Amniotic epithelial cell (primary cell): ENCODE results near the gene AGRN.

Source experiments
- DNase-seq: peaks from one replicate; pipeline ENCODE4 v3.0.0-alpha.2; 2010; ENCODE audit warnings: low read depth

Gene AGRN

DNA sequence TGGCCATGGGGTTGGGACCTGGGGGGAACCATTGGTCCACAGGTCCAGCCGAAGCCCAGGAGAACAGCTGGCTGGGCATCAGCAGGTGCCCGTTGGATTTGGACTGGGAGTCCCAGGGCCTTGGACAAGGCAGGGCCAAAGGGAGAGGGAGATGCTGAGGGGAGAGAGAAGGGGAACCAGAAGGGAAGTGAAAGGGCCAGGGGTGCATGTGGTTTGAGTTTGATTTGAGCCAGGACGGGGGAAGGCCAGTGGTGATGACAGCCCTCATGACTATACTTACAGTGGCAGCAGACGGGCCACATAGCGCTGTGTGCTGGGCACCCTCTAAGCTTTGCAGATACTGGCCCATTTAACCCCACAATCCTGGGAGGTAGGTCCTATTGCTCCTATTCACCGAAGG lies 18.8 kb downstream of the AGRN start:
- DNase-seq: no peak

DNA sequence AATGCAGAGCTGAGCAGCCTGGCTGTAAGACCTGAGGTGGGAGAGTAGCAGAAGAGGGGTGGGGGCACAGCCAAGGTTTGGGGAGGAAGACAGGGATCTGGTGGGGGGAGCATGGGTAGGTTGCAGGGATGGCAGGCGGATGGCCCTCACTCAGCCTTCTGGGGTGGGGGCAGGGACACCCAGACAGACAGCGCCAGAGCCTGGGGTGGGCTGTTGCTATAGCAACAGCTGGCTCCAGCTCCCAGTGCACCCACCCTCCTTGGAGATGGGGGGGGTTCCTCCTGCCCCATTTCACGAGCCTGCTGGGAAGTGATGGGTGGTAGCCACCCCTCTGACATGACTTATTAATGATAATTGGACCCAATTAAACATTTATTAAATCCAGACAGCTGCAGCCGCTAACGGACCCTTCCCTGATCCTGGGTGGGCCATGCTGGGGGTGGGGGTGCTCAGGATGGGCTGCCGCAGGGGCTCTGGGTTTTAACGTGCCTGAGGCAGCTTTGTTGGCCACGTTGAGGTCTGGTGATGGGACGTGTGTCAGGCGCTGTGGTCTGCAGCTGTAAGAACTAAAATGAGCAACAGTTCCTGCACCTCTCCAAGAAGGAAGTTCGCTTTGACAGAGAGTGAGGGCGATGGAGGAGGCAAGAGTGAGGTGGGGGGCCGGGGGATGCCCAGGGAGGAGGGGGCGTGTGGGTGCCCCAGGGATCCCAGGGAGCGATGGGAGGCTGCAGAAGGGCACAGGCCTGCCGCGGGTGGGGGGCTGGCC lies 19.4 kb downstream of the AGRN start:
- DNase-seq: no peak

DNA sequence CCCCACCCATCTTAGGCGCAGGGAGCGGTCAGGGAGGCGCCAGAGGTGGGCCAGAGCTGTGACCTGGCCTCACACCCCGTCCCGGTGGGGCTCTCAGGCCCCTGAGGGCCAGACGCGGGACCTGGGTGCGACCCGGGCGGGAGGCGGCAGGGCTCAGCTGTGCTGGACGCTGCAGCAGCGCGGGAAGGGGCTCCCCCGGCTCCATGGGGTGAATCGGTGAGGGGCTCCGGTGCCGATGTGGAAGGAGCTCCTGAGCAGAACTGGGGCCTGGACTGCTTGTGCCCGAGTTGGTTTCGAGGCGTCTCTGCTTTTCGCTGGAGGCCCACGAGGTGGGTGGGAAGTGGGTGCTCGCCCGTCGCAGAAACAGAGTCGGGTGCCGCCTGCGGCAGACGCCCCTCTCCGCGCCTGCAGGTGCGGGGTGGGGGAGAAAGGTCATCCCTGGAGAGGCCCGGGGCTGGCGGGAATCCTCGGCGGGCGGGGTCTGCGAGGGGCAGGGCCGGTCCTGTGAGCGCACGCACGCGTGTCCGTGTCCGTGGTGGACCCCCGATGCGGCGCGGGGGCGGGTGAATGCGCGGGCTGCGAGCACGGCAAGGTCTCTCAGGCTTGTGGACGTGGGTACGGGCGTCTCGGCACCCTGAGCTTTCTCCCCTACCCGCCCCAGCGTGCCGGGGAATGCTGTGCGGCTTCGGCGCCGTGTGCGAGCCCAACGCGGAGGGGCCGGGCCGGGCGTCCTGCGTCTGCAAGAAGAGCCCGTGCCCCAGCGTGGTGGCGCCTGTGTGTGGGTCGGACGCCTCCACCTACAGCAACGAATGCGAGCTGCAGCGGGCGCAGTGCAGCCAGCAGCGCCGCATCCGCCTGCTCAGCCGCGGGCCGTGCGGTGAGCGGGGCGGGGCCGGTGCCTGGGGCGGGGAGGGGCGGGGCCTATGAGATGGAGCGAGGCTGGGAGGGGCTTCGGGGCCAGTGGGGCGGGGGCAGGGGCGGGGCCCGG lies 20.4 kb downstream of the AGRN start:
- DNase-seq: peak; percentile 77

DNA sequence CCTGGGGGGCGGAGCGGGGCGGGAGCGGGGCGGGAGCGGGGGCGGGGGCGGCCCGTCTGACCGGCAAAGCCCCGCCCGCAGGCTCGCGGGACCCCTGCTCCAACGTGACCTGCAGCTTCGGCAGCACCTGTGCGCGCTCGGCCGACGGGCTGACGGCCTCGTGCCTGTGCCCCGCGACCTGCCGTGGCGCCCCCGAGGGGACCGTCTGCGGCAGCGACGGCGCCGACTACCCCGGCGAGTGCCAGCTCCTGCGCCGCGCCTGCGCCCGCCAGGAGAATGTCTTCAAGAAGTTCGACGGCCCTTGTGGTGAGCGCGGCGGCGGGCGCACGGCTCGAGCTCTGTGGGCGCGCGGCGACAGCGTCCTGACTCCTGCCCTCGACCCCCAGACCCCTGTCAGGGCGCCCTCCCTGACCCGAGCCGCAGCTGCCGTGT lies 21.2 kb downstream of the AGRN start:
- no peak for DNase-seq

DNA sequence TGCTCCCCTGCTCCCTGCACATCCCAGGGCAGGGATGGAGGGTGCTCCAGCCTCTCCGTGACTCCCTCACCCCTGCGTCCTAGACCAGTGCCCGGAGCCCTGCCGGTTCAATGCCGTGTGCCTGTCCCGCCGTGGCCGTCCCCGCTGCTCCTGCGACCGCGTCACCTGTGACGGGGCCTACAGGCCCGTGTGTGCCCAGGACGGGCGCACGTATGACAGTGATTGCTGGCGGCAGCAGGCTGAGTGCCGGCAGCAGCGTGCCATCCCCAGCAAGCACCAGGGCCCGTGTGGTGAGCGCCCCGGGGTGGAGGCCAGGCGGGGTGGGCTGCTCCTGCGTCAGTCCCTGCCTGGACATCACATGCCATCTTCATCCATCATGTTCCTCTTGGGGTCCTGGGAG lies 22.0 kb downstream of the AGRN start:
- no peak for DNase-seq

DNA sequence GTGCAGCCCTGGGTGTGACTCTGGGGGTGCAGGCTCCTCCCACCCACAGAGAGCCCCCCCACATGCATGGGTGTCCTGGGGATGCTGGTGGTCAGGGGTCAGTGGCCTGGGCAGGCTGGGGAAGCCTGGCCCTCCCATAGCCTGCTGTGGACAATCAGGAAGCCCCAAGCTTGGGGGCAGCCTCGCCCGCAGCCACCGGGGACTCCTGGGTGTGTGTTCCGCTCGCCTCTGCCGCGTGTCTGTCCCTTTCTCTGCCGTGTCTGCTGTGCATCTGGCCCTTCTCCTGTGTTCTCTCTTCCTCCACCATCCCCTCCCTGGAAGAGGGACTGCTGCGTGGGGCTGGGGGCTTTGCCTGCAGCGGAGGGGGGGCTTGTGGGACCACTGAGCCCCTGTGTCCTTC lies 22.9 kb downstream of the AGRN start:
- no peak for DNase-seq

DNA sequence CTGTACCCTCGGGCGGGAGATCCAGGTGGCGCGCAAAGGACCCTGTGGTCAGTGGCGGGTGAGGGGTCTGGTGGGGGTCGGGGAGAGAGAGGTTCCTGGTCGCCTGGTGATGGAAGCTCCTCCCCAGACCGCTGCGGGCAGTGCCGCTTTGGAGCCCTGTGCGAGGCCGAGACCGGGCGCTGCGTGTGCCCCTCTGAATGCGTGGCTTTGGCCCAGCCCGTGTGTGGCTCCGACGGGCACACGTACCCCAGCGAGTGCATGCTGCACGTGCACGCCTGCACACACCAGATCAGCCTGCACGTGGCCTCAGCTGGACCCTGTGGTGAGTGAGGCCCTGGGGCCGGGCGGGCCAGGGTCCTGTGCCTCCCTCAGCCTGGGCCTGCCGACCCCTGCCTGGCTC lies 23.5 kb downstream of the AGRN start:
- DNase-seq: no peak

DNA sequence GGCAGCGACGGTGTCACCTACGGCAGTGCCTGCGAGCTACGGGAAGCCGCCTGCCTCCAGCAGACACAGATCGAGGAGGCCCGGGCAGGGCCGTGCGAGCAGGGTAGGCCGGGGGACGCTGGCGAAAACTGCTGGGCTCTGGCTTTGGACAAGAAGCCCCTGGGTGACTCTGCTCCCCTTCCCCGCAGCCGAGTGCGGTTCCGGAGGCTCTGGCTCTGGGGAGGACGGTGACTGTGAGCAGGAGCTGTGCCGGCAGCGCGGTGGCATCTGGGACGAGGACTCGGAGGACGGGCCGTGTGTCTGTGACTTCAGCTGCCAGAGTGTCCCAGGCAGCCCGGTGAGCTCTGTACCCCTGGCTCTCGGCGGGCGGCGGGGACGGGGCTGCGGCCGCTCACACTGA lies 24.0 kb downstream of the AGRN start:
- no peak for DNase-seq

DNA sequence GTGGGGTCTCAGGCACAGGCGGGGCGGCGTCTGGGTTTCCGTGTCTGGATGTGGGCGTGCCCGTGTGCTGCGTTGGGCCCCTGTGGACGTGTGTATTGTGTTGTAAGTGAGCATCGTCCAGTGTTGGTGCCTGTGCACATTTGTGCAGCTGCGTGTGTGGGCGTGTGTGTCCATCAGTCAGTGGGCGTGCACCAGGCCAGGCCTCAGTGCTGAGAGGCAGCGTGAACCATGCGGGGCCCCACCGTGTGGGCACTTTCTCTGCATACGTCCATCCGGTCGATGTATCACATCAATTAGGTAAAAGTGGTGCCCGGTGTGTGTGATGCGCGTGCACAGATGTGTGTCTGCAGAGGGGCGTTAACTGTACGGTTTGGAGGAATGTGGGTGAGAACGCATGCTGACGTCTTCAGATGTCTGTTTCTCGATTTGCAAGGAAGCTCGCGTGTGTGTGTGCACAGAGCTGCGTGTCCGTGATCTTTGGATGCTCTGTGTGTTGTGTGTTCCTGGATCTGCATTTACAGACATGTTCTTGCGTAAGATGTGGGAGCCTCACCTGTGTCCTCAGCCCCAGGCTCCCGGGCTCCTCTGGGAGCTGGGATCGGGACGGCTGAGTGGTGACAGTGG lies 24.6 kb downstream of the AGRN start:
- no peak for DNase-seq

DNA sequence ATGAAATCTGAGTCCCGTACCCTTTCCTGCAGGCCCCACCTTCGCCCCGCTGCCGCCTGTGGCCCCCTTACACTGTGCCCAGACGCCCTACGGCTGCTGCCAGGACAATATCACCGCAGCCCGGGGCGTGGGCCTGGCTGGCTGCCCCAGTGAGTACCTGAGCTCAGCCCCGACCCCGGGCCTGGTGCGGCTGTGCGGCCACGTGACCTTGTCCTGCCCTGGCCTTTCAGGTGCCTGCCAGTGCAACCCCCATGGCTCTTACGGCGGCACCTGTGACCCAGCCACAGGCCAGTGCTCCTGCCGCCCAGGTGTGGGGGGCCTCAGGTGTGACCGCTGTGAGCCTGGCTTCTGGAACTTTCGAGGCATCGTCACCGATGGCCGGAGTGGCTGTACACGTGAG lies 25.2 kb downstream of the AGRN start:
- DNase-seq: no peak

DNA sequence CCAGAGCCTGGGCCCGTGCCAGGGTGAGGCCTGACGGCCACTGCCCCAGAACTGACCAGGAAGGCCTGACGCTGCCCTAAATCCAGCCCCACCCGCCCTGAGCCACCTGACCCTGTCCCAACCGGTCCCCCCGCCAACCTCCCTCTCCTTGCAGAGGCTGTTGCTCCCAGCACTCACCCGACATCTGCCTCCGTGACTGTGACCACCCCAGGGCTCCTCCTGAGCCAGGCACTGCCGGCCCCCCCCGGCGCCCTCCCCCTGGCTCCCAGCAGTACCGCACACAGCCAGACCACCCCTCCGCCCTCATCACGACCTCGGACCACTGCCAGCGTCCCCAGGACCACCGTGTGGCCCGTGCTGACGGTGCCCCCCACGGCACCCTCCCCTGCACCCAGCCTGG lies 26.3 kb downstream of the AGRN start:
- DNase-seq: no peak

DNA sequence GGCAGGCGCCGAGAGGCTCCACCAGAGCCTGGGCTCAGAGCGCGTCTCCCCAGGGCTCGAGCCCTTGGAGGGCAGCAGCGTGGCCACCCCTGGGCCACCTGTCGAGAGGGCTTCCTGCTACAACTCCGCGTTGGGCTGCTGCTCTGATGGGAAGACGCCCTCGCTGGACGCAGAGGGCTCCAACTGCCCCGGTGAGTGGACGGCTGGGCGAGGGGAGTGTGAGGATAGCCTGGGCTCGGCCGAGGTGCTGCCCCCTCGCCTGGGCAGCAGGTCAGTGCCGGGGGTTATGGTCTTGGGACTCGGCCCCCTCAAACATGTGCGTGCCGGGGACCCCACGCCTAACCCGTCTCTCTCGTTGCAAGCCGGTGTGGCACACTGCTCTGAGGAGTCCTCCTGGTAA lies 26.8 kb downstream of the AGRN start:
- DNase-seq: no peak

DNA sequence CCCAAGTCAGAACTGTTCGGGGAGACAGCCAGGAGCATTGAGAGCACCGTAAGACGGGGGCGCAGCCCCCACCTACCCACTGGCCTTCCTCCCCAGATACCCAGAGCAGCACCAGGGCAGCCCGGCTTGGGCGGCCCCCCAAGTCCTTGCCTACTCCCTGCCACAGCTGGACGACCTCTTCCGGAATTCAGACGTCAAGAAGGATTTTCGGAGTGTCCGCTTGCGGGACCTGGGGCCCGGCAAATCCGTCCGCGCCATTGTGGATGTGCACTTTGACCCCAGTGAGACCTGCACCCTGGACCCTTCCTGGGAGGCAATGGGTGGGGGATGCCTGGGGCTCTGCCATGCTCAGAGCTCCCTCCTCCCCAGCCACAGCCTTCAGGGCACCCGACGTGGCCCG lies 27.5 kb downstream of the AGRN start:
- DNase-seq: no peak

DNA sequence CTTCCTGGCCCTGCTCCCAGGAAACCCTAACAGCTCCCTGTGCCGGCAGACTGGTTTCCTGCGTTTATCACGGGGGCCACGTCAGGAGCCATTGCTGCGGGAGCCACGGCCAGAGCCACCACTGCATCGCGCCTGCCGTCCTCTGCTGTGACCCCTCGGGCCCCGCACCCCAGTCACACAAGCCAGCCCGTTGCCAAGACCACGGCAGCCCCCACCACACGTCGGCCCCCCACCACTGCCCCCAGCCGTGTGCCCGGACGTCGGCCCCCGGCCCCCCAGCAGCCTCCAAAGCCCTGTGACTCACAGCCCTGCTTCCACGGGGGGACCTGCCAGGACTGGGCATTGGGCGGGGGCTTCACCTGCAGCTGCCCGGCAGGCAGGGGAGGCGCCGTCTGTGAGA lies 28.0 kb downstream of the AGRN start:
- DNase-seq: no peak

DNA sequence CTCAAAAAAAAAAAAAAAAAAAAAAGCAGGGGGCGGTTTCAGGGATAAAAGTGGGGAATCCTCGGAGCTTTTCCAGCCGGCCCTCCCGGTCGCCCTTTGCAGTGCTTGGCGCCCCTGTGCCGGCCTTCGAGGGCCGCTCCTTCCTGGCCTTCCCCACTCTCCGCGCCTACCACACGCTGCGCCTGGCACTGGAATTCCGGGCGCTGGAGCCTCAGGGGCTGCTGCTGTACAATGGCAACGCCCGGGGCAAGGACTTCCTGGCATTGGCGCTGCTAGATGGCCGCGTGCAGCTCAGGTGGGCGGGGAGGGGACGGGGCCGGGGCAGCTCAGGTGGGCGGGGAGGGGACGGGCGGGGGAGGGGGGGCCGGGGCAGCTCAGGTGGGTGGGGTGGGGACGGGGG lies 28.8 kb downstream of the AGRN start:
- no peak for DNase-seq

DNA sequence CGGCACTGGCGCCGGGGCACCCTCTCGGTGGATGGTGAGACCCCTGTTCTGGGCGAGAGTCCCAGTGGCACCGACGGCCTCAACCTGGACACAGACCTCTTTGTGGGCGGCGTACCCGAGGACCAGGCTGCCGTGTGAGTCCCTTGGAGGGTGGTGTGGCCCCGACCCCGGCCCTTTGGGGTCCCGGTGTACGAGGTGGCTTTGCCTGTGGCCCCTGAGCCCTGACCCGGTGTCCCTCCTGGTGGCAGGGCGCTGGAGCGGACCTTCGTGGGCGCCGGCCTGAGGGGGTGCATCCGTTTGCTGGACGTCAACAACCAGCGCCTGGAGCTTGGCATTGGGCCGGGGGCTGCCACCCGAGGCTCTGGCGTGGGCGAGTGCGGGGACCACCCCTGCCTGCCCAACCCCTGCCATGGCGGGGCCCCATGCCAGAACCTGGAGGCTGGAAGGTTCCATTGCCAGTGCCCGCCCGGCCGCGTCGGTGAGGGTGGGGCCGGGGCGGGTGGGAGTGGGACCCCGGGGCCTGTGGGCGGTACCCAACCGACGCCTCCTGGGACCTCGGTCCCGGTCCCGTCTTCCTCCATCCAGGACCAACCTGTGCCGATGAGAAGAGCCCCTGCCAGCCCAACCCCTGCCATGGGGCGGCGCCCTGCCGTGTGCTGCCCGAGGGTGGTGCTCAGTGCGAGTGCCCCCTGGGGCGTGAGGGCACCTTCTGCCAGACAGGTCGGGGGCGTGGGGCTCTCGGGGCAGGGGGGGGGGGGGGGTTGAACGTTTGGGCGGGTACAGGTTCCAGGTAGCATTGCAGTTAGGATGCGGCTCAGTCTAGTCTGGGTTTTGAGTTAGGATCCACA lies 29.6 kb downstream of the AGRN start:
- no peak for DNase-seq

DNA sequence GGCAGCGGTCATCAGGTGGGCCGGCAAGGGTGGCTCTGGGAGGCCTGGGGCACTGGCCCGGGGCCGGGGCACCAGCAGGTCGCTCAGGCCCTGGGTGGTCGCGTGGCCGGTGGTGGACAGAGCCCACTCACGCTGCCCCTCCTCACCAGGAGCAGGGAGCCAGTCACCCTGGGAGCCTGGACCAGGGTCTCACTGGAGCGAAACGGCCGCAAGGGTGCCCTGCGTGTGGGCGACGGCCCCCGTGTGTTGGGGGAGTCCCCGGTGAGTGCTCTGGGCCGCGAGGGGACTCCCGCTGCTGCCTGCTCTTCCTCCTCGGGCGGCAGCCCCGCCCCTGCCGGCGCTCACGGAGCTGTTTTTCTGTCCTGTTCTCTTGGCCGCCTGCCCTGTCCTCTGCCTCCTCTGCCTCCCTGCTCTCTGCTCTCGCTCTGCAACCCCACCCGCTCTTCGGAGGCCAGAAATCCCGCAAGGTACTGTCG lies 30.7 kb downstream of the AGRN start:
- DNase-seq: no peak

DNA sequence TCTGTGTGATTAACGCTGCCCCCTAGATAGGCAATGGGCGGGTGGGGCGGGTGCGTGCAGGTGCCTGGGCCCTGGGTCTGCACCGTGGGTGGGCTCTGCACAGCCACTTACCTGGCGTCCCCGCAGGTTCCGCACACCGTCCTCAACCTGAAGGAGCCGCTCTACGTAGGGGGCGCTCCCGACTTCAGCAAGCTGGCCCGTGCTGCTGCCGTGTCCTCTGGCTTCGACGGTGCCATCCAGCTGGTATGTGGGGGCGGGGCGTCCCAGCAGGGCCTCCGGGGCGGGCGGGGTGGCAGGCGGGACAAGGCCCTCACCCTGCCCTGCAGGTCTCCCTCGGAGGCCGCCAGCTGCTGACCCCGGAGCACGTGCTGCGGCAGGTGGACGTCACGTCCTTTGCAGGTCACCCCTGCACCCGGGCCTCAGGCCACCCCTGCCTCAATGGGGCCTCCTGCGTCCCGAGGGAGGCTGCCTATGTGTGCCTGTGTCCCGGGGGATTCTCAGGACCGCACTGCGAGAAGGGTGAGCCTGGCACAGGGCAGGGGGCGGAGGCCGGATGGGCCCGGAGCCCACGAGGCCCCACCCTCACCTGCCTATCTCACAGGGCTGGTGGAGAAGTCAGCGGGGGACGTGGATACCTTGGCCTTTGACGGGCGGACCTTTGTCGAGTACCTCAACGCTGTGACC lies 31.3 kb downstream of the AGRN start:
- no peak for DNase-seq

DNA sequence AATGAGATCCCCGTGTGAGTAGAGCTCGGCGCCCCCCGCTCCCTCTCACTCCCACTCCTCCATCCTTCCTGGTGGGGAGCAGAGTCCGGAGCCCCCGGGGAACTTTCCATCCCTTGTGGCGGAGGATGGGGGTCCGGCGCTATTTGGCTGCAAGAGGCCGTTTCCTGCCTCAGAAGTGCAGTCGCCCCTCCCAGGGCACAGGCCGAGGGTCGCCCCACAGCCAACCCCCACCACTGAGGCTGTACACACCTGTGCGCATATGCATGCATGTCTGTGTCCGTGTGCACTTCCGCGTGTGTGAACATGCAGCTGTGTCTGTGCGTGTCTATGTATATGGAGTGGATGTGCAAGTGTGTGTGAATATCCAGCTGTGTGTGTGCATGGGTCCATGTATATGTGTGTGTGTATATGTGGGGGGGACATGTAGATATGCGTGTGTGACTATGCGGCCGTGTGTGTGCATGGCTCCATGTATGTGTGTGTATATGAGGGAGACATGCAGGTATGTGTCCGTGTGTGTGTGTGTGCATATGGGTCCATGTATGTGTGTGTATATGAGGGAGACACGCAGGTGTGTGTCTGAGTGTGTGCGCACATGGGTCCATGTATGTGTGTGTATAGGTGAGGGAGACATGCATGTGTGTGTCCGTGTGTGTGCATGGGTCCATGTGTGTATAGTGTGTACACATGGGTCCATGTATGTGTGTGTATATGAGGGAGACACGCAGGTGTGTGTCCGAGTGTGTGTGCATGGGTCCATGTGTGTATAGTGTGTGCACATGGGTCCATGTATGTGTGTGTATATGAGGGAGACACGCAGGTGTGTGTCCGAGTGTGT lies 32.3 kb downstream of the AGRN start:
- DNase-seq: no peak

DNA sequence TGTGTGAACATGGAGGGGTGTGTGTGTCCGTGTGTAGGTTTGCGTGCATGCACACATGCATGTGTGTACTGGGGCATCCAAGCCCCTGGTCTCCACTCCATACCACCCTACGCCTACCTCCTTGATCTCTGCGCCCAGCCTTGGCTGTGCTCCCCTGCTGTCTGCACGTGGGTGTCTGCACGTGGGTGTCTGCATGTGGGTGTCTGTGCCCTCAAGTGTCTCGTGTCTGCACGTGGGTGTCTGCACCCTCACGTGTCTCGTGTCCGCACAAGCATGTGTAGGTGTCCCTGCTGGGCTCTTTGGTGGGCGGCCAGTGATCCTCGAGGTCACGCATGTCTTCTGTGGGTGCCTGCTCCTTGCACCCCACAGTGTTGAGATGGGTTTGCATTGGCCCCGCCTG lies 33.1 kb downstream of the AGRN start:
- DNase-seq: no peak
